PC-3 (cell line): ENCODE results near the gene TCF12. TPM values are rescaled to one million over a fixed set of nuclear protein-coding genes. Genes with fewer than 3 reads are reported as not detected.

Experiments
- ATAC-seq: fragments of 200-7000 bp; cut with Tn5 transposase; 2 replicates; pipeline ENCODE4 v1.9.1; 2020; ENCODE audit warnings: mild to moderate bottlenecking, moderate library complexity
- BruUV-seq: library from RNA; stranded (reverse); fragments of 400-500 nt; replicated peaks from 2 replicates; lab custom pipeline; 2021; lab: Mats Ljungman, UMichigan
- CTCF ChIA-PET: fragments of 300-600 bp; sonication (Branson Sonifier 250); formaldehyde crosslinking; loops from one replicate; lab custom pipeline; 2022; ENCODE audit warnings: antibody characterized with exemption; lab: Charles Lee
- POLR2A ChIA-PET: fragments of 300-600 bp; sonication (Branson Sonifier 250); formaldehyde crosslinking; loops from one replicate; lab custom pipeline; 2022; ENCODE audit warnings: antibody characterized with exemption; ENCODE audit not compliant: unreplicated experiment; lab: Charles Lee
- DNase-seq: peaks from one replicate; pipeline ENCODE4 v3.0.0-alpha.2; 2015
- H2AFZ ChIP-seq: fragments of 300-600 bp; sonication (generic); 2 replicates; pipeline ENCODE4 v1.6.0; 2016; ENCODE audit warnings: antibody characterized with exemption, low read length
- H3F3A ChIP-seq: fragments of 300-600 bp; sonication (generic); one replicate; pipeline ENCODE4 v1.6.0; 2017; ENCODE audit warnings: antibody characterized with exemption, low read length, control low read depth, mild to moderate bottlenecking; ENCODE audit not compliant: unreplicated experiment
- H3K27ac ChIP-seq: fragments of 300-600 bp; sonication (generic); 2 replicates; pipeline ENCODE4 v1.5.1; 2016; ENCODE audit warnings: mild to moderate bottlenecking, low read length
- H3K27me3 ChIP-seq: fragments of 300-600 bp; sonication (generic); 2 replicates; pipeline ENCODE4 v1.6.1; 2016; ENCODE audit warnings: low read length, mixed read lengths
- H3K36me3 ChIP-seq: fragments of 300-600 bp; sonication (generic); 2 replicates; pipeline ENCODE4 v1.6.1; 2016; ENCODE audit warnings: low read depth, mixed run types, low read length, mixed read lengths
- H3K4me1 ChIP-seq: fragments of 300-600 bp; sonication (generic); 2 replicates; pipeline ENCODE4 v1.5.1; 2016; ENCODE audit warnings: low read length; ENCODE audit not compliant: insufficient read depth
- H3K4me2 ChIP-seq: fragments of 300-600 bp; sonication (generic); 2 replicates; pipeline ENCODE4 v1.6.0; 2016; ENCODE audit warnings: low read length
- H3K4me3 ChIP-seq: fragments of 300-600 bp; sonication (generic); 2 replicates; pipeline ENCODE4 v1.5.1; 2016; ENCODE audit warnings: mild to moderate bottlenecking, low read length, mixed read lengths
- H3K79me2 ChIP-seq: fragments of 300-600 bp; sonication (generic); 2 replicates; pipeline ENCODE4 v1.6.1; 2017; ENCODE audit warnings: low read length, mixed read lengths
- H3K9ac ChIP-seq: fragments of 300-600 bp; sonication (generic); 2 replicates; pipeline ENCODE4 v1.6.0; 2016; ENCODE audit warnings: mild to moderate bottlenecking, low read length
- H3K9me2 ChIP-seq: fragments of 300-600 bp; sonication (generic); replicated peaks from 2 replicates; pipeline ENCODE4 v1.6.1; 2016; ENCODE audit warnings: mixed run types, low read length, mixed read lengths
- H3K9me3 ChIP-seq: fragments of 300-600 bp; sonication (generic); 2 replicates; pipeline ENCODE4 v1.6.1; 2016; ENCODE audit warnings: low read length, mixed read lengths
- H4K20me1 ChIP-seq: fragments of 300-600 bp; sonication (generic); 2 replicates; pipeline ENCODE4 v1.6.1; 2016; ENCODE audit warnings: low read length, mixed read lengths
- CTCF ChIP-seq: fragments of 300-600 bp; sonication (generic); conservative IDR thresholded peaks from 2 replicates; pipeline ENCODE4 v1.5.1; 2017; ENCODE audit warnings: antibody characterized with exemption, low read depth, mild to moderate bottlenecking, low read length
- EZH2 ChIP-seq: fragments of 300-600 bp; sonication (generic); IDR thresholded peaks from one replicate; pipeline ENCODE4 v1.6.1; 2017; ENCODE audit warnings: antibody characterized with exemption, mild to moderate bottlenecking, low read length; ENCODE audit not compliant: unreplicated experiment
- EZH2phosphoT487 ChIP-seq: fragments of 300-600 bp; sonication (generic); IDR thresholded peaks from 2 replicates; pipeline ENCODE4 v1.6.1; 2018; ENCODE audit warnings: mild to moderate bottlenecking, antibody characterized with exemption, low read length, borderline replicate concordance
- intact Hi-C: fragments of 100-400 bp; cut with micrococcal nuclease; formaldehyde crosslinking; loops from 2 replicates; pipeline ENCODE4 v1.9.0; 2023
- total RNA-seq: library from RNA; depleted of rRNA; stranded (reverse); fragments of >200 nt; gene quantifications from 2 replicates; pipeline ENCODE4 v1.2.3, GENCODE V29; 2014

TCF12 gene
- total RNA-seq, 1 experiment from 2014 or later = 103 TPM

- no peaks in the 10 kb centered on the region for H4K20me1 ChIP-seq
- DNase-seq = no peak
- H3K9ac ChIP-seq = no peak overlapping the region
- ChIA-PET CTCF (no interaction called here), POLR2A (no interaction called here)
- H3K36me3 ChIP-seq = no peaks in the 10 kb centered on the region
- no TSS peak for BruUV-seq
- H3K9me3 ChIP-seq = no peaks in the 10 kb centered on the region
- H3K27me3 ChIP-seq = no peaks in the 10 kb centered on the region
- H3K79me2 ChIP-seq = no peaks in the 10 kb centered on the region
- no peak overlapping the region for H3K27ac ChIP-seq
- TF ChIP-seq EZH2phosphoT487 (no peak), EZH2 (no peak), CTCF (no peak)
- no peak overlapping the region for H2AFZ ChIP-seq
- H3F3A ChIP-seq = no peaks in the 10 kb centered on the region
- intact Hi-C loops = no loop called here
- H3K4me1 ChIP-seq = peaks cover 7% of the 10 kb centered on the region
- no peak overlapping the region for H3K4me3 ChIP-seq
- H3K9me2 ChIP-seq = no peaks in the 10 kb centered on the region
- H3K4me2 ChIP-seq = no peak overlapping the region
- ATAC-seq = no peak
These were observed 309.5 kb downstream of the TCF12 start for GRCh38 chr15:57227899-57228298.

- H3K4me1 ChIP-seq = peaks cover 7% of the 10 kb centered on the region
- no peaks in the 10 kb centered on the region for H3F3A ChIP-seq
- no peak overlapping the region for H3K9ac ChIP-seq
- DNase-seq (no peak), ATAC-seq (no peak)
- intact Hi-C loops = no loop called here
- H3K27ac ChIP-seq = no peak overlapping the region
- BruUV-seq = no TSS peak
- H3K9me2 ChIP-seq = no peaks in the 10 kb centered on the region
- H3K4me3 ChIP-seq = no peak overlapping the region
- H3K79me2 ChIP-seq = no peaks in the 10 kb centered on the region
- H2AFZ ChIP-seq = no peak overlapping the region
- no peak overlapping the region for H3K4me2 ChIP-seq
- H4K20me1 ChIP-seq = no peaks in the 10 kb centered on the region
- POLR2A ChIA-PET = no interaction called here
- no peaks in the 10 kb centered on the region for H3K9me3 ChIP-seq
- CTCF ChIA-PET = no interaction called here
- H3K36me3 ChIP-seq = no peaks in the 10 kb centered on the region
- H3K27me3 ChIP-seq = no peaks in the 10 kb centered on the region
- no peak for TF ChIP-seq EZH2
- no peak for TF ChIP-seq CTCF
- no peak for TF ChIP-seq EZH2phosphoT487
These were observed 310.0 kb downstream of the TCF12 start for GRCh38 chr15:57228395-57228794.

- H4K20me1 ChIP-seq = no peaks in the 10 kb centered on the region
- peaks cover 7% of the 10 kb centered on the region for H3K4me1 ChIP-seq
- BruUV-seq = no TSS peak
- DNase-seq (no peak), ATAC-seq (no peak)
- no peak overlapping the region for H3K4me2 ChIP-seq
- no peaks in the 10 kb centered on the region for H3K79me2 ChIP-seq
- H3K27me3 ChIP-seq = no peaks in the 10 kb centered on the region
- no peaks in the 10 kb centered on the region for H3K9me2 ChIP-seq
- intact Hi-C loops = no loop called here
- H2AFZ ChIP-seq = no peak overlapping the region
- H3K9ac ChIP-seq = no peak overlapping the region
- H3K36me3 ChIP-seq = no peaks in the 10 kb centered on the region; the same call in 1 of the 2 replicates
- H3K4me3 ChIP-seq = no peak overlapping the region
- no peak overlapping the region for H3K27ac ChIP-seq
- no peaks in the 10 kb centered on the region for H3F3A ChIP-seq
- no peak for TF ChIP-seq CTCF
- TF ChIP-seq EZH2 = no peak
- no peak for TF ChIP-seq EZH2phosphoT487
- CTCF ChIA-PET = no interaction called here
- H3K9me3 ChIP-seq = no peaks in the 10 kb centered on the region
- POLR2A ChIA-PET = no interaction called here
These were observed 310.6 kb downstream of the TCF12 start for GRCh38 chr15:57229051-57229450.
